NCI-H226 (cell line): Measurements from ENCODE around the gene GTF3A.

ENCODE experiments used
- DNase-seq: peaks from one replicate; pipeline ENCODE4 v3.0.0-alpha.2; 2015

GTF3A gene

DNA sequence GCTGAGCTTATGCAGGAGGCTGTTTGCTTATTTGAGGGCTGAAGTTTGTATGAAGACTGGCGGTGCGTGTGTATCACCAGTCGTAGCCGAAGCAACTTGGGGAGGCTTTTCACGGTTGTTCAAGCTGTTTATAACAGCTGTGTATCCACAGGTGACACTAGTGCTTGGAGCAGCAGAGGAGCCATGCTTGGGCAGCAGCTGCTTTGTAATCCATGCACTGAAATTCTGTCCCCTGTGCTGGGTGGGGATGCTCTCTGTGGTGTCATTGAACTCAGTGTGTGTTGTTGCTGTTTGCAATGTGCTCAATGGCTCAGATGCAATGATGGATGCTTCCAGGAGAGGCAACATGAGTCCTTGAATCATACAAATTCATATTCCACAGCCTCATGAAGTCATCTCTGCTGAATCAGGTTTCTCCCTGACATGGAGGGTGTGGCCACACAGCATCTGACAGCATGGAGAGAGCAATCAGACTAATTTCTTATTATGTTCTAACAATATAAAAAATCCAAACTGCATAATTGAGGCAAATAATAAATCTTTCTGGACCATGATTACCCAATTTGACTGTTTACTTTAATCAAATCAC is 18.8 kb upstream of the GTF3A start:
- no peak for DNase-seq

DNA sequence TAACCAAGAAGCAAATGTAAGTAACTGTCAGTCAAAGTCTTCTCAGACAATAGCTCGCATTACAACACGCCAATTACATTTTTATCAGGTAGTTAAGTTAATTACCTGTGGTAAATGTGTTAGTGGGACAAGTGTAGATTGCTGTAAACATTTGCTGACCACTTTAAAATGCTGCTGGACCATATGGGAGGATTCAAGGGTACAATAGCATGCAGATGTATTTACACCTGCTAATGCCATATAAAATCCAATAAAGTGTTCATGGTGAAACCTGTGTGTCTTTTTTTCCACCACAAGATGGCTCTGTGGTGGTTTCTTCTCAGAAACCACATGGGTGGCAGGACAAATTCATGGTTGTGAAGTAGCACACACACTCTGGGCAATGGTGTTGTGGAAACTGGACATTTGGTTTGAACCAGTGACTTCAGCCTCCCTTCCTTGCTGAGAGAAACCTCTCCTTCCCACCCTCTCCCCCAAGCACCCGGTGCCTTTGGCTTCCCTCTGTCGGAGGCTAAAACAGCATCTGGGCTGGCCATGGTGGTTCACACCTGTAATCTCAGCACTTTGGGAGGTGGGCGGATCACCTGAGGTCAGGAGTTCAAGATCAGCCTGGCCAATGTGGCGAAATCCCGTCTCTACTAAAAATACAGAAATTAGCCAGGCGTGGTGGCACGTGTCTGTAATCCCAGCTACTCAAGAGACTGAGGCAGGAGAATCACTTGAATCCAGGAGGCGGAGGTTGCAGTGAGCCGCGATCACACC is 18.1 kb upstream of the GTF3A start:
- DNase-seq, result no peak

DNA sequence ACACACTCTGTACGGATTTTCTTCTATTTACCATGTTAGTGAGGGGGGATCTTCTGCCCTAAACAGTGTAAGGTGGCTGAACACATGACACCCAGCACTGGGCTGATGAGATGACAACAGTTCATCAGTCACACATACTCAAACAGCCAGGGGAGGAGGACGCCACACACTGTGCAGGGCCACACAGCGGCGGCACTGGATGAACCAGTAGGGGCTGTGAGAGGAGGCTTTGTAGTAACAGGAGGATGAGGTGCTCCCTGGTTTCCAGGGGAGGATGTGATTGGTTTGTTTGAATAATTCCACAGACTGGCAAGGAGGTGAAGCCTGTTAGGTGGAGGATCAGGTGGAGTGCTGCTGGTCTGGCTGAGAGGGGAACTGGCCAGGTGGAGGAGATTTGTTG is 16.3 kb upstream of the GTF3A start:
- no peak for DNase-seq

DNA sequence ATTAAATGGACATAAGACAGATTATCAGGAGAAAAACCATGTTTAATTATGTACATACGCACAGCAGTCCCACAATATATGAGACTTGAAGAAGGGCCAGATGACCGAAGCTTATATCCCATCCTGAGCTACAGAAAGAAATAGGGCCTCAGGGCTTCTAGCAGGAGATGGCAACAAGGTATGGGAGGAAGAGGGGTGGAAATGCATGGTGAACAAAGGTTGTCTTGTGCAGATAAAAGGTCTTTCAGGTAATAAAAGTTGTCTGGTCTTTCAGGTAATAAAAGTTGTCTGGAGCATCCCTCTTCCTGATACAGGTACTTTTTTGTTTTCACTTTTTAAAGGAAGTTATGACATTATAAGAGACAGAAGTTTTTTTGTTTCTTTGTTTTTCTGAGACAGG is 15.4 kb upstream of the GTF3A start:
- no peak for DNase-seq

DNA sequence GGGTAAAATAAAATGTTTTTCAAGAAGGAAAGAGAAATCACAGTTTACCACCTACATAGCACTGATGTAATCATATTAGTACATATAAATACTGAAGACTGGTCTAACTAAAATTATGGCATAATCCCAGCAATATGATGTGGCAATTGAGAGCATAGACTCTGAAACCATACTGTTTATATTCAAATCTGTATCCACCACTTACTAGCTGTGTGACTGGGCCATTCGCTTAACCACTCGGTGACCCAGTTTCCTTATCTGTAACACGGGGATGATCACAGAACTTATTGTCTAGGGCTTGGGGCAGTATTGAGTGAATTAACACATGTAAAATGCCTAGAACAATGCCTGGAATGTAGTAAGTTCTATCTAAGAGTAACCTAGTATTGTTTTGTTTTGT is 13.1 kb upstream of the GTF3A start:
- no peak for DNase-seq

DNA sequence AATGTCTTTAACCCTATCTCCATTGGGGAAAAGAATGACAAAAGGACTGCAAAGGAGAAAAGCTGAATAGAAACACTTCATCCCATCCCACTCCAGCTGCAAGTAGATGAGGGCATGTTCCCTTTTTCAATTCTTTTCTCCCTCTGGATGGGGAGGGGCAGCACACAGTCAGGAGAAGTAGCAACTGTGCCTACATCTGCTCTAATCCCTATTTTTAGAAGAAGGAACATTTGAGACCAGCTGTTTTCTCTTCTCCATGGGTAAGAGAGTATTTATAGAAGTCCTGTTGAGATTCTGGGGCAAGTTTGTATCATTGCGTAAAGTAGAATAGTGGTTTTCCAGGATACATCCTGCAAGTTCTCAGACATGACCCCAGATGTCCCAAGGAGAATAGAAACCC is 9.3 kb upstream of the GTF3A start:
- DNase-seq, result no peak

DNA sequence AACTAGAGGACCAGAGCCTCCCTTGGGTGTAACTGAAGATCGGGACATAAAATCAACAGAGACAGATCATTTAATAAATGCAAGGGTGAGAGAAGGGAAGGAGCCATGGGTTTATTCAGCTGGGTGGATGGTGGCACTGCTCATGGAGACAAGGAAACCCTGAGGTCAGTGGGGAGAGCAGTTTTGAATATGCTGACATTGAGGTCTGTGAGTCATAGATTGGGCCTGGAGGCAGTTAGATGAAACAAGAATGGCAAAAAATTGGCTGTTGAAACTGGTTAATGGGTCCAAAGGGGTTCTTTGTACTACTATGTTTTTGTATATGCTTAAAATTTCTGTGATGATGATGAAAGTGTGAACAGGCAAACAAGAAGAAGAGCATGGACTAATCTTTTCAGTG is 5.1 kb upstream of the GTF3A start:
- no peak for DNase-seq

DNA sequence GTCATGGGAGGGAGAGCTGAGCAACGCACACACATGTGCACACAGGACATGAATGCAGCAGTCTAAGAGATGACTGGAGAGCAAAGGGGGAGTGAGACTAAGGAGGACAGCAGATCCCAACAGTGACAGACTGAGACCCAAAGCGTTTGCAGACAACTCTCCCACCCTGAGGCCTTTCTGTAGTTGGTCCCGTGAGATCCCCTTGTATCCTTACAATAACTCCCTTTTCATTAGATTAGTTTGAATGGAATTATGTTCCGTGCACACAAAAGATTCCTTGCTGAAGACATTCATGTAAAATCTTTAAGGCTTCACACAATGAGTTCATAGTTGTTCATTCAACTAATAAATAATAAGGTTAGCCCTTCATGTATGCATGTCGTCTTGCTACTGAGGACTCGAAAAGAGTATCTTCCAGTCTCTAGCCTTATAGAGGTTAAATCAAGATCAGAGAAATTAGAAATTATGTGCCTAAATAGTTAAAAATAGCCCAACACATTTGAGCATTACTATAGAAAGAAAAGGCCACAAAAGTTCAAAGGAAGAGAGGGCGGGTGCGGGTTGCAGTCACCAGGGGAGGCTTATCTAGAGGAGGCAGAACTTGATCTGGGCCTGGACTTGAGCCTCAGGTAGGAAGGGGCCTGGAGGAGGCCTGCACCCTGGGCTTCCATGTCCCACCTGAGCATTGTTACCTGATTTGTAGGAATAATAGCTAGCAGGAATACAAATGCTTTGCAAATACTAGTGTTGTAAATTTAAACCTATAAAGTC is 3.1 kb upstream of the GTF3A start:
- no peak for DNase-seq

DNA sequence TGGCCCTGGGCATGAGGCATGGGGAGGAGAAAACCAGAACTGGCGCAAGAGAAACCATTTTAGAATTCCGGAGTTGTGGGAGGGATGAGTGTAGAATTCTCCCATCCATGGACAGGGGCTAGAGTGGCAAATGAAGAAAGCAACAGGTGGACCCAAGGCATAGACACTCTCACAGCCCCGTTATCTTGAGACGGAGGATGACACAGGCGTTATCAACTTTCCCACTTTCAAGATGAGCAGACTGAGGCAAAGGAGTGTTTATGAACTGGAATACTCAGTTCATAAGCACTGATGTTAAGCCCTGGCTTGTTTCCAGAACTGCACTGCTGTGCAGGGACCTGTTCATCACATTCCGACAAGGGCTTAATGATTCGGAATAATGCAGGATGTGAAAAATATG is 1.1 kb upstream of the GTF3A start:
- DNase-seq, result no peak

DNA sequence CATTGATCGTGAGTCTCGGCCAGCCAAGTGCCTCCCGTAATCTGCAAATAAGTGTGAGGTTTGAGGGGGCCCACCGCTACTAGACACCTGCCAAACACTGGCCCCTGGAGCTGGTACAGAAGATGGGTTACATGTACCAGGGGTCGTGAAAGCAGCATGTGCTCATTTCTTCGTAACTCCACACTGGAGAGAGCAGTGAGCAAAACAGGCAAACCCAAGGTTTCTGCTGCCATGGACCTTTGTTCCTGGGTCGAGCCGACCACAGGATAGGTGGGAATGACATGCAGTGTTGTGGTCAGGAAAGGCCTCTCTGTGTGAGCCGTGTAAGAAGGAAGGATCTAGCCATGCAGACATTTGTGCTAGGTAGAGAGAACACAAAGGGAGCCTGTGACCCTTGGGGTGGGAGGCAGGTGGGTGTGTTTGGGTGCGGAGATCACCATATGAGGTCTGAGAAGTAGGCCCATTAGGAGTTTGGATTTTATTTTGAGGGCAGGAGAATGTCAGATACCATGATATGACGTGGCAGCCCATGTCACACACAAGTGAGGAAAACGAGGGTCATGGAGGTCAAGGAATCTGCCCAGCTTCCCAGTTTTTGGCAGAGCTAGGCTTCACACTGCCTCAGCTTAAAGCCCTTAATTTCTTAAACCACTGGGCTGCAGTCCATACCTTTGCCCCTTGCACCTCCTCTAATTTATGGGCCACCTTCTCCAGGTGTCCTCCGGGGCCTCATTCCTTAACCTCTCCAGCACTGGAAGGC is 919 bp downstream of the GTF3A start:
- DNase-seq, result no peak

DNA sequence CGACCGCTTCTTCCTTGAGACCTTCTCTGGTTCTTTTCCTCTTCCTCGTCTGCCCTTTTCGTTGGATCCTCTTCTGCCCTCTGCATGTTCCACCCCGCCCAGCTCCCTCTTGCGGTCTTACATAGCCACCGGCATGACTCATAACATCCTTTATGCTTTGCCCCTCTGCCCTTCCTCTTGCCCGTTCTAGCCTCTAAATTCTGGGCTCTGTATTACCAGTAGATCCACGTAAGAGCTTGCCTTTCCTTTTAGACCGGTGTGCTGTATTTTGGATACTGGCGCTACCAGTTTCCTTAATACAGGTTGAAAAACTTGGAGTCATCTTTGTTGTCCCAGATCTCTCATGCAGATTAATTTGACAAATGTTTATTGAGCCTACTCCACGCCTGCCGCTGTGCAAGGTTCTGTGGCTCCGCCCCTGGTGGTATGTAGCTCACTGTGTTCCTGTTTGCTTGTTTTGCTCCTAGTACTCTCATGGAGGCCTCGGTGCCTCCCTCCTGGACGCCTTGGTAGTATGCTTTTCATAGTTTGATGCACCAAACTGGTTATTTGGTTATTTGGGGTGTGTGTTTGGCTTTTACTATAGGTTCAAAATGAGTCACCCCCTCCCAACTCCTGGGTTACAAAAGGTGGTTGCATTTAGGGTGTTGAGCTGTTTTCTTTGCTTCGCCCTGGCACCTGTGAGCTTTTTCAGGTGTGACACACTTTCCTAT is 1.7 kb downstream of the GTF3A start:
- peak; percentile 63 for DNase-seq

DNA sequence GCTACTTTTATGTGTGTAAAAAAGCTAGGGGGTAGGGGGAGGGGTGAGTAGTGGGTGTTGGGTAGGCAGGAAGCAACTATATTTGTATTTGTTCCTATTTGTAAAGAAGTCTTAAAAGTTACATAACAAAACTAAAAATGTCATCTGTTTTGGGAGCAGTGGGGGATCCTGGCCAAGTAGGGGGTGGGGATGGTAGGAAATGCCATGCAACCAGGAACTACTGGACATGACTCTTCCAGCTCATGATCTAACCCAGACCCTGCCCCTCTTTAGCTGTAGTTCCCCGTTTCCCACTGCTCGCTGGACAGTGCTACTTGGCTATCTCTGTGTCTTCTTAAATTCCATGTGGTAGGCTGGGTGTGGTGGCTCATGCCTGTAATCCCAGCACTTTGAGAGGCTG is 3.2 kb downstream of the GTF3A start:
- DNase-seq, result no peak

DNA sequence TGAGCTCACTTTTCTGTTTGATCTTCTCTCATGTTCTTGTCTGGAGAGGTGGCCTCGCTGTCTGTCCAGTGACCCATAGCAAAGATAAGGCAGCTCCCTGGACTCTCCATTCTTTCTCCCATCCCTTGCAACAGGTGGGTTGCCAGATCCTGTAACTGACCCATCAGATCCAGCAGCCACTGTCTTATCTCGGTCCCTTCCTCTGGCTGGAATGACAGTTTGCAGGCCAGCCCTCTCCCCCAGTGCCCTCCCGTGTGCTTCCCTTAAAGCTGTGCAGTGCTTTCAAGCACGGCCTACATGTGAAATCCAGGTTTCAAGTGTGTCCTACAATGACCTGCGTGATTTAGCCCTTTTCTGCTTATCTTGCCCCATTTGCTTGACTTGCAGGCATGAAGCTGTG is 3.7 kb downstream of the GTF3A start:
- no peak for DNase-seq

DNA sequence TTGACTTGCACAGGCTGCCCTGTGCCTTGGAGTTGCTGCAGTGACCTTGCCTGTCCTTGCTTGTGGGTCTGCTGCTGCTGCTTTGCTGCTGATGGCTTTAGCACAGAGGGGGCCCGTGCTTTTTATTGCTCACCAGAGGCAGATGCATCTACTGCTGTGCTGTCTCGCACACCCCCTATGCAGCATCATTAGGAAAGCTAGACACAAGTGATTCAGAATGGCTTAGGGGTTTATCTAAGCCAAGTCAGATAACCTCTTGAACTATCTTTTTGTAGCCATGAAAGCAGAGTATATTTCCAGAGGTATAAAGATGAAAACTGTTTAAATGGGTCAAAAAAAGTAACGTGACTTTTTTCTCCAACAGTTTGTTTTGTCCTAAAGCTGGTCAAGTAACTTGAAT is 7.8 kb downstream of the GTF3A start:
- DNase-seq, result no peak

DNA sequence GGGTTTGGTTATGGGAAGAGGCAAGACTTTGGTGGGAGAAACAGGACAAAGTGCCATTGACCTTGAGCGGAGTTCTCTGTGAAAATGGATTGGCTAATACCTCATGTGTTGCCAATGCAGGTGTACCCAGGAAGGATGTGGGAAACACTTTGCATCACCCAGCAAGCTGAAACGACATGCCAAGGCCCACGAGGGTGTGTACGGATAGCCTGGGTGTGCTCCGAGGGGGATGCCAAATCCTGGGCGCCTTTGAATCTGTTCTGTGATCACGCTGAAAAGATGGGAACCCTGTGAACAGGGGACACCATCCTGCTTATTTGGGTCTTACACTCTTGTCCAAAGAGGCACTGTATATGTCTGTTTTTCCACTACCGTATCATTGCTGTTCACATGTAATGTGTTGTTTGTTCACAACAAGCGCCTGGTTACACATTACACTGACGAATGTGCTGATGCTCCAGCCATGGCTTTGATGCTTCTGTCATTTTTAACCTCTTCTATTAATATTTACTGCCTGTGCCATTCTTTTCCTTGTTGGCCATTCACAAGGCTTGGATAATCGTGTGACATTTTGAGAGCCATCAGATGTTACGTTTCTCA is 8.3 kb downstream of the GTF3A start:
- no peak for DNase-seq

DNA sequence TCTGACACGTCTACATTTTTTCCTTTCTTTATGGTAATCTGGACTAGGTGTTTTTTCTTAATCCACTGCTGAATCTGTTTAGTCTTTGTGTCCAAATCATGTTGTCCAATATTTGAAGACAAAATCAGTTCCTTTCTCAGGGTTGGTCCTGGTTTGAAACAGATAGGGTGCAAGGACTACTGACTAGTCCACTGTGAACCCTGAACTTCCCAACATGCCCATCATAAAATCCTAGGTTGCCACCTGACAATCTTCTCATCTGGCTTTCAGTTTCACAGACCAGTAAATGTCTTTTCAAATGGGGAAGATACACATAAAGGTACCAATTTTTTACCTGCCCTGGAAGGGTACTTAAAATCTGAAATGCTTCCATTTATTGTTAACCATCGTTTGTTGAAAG is 12.7 kb downstream of the GTF3A start:
- DNase-seq, result no peak

DNA sequence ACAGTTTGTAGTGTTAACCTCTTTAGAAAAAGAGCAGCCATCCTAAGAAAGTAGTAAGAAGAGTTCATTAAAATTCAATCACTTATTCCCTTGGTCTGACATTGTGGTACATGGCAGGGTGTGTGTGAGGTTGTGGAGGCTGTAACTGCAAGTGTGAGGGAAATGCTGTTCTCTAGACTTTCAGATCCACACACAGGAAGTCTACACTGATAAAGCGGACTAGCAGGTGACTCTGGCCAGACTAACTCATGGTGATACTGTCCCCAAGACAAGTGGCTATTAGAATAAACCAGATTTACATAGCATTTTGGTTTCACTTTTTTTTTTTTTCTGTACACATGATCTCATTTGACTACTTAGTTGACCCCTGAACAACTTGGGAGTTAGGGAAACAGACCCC is 16.0 kb downstream of the GTF3A start:
- no peak for DNase-seq

DNA sequence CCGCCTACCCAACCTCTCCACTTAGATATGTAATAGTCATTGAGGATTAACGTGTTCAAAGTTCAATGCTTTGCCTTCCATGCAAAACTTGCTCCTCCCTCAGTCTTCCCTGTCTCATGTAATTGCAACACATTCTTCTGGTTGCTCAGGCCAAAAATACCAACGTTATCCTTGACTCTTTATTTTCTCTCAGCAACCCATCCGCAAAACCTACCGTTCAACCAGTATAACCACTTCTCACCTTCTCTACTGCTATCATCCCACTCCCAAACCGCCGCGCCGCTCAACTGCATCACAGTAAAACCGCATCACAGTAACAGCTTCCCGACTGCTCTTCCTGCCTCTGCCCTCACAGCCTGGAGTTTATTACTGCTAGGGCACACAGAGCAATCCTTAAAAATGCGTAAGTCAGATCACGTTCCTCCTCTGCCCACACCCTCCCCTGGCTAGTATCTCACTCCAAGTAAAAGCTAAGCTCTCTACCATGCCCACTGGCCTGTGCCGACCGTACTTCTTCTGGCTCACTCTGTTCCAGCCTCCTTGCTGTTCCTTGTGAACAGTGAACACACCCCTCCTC is 17.7 kb downstream of the GTF3A start:
- DNase-seq, result no peak

DNA sequence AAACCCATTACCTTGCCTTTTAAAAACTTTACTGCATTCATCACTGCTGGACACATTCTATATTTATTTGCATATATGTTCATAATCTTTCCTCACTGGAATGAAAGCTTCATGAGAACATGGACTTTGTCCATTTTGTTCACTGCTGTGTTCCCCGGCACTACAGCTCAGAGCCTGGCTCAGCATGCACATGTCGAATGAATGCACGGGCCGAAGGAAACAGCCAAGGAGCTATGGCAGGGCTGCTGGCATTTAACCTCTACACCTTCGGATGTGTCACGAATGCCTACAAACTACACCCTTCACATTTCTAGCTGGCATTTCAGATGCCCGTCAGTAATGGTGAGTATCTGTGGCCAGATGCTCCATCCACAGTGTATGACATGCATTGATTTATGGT is 18.4 kb downstream of the GTF3A start:
- no peak for DNase-seq

DNA sequence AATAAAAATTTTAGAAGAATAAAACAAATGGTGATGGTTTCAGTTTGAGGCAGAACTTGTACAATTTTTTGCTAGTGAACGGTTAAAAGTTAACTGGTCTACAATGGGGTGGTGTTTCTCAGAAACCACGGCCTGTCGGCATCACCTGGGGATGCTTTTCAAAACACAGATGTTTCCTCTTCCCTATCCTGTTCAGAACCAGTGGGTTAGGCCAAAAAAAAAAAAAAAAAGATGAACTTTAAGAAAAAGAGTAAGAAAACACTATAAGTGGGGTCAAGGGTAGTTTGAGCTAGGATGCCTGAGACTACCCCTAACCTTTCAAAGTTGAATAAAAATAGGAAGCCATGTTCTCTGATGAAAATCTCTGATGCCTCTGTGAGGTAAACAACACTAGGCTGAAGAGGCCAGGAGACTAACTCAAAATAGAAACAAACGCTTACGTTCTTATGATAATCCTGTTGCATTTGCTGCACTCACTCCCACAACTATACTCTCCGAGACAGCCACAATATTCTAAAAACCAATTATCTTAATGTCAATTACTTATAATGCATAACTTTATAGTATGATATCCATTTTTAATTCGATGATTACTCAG is 22.7 kb downstream of the GTF3A start:
- no peak for DNase-seq

DNA sequence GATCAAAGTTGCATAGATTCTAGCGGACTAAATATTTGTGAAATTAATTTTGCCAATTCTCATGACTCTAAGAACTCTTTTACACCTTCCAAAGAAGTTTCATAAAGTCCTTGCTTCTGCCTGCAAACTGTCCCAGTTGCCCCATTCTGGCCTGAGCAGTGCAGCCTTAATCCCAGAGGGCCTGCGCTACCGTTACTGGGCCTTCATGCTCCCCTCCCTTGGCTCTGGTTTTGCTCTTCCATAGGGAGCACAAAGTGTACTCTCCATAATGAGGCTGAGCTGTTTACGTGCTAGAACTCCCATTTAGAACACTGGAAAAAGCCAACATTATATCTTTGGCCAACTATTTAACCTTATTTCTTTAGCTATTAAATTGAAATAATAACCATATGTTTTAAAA is 23.9 kb downstream of the GTF3A start:
- DNase-seq, result no peak
